Left lung (tissue), 10 donors: ENCODE measurements around the gene RALGAPB. TPM values are rescaled to one million over a fixed set of nuclear protein-coding genes. Genes with fewer than 3 reads are reported as not detected.

ENCODE experiments used
- ATAC-seq: fragments of 200-7000 bp; cut with Tn5 transposase; one replicate; pipeline ENCODE4 v1.9.1; 2020; ENCODE audit warnings: moderate library complexity
- DNase-seq, 4 donors: peaks; one replicate each; pipeline ENCODE4 v3.0.0-alpha.2; 2013 to 2020
- H3K27ac ChIP-seq, 2 donors: fragments of 200-600 bp; sonication (generic) in 1 of 2; one replicate each; pipeline versions ENCODE4 v1.5.0 to v1.8.0; 2020 to 2021
- H3K27me3 ChIP-seq, 2 donors: fragments of 200-600 bp; sonication (generic) in 1 of 2; one replicate each; pipeline versions ENCODE4 v1.5.0 to v1.8.0; 2020 to 2021
- H3K36me3 ChIP-seq, 2 donors: fragments of 200-600 bp; sonication (generic) in 1 of 2; one replicate each; pipeline versions ENCODE4 v1.5.0 to v1.8.0; 2020 to 2021
- H3K4me1 ChIP-seq, 2 donors: fragments of 200-600 bp; one replicate each; pipeline ENCODE4 v1.8.0; 2021
- H3K4me3 ChIP-seq, 2 donors: fragments of 200-600 bp; sonication (generic) in 1 of 2; one replicate each; pipeline versions ENCODE4 v1.5.0 to v1.8.0; 2020 to 2021; ENCODE audit warnings: mild to moderate bottlenecking in 1 of 2
- H3K9me3 ChIP-seq, 2 donors: fragments of 200-600 bp; sonication (generic) in 1 of 2; one replicate each; pipeline versions ENCODE4 v1.5.0 to v1.8.0; 2020 to 2021
- intact Hi-C, 2 donors: fragments of 100-400 bp; cut with DNase I; formaldehyde crosslinking; loops; one replicate each; pipeline versions ENCODE4 v1.11.2 to v1.14.2; 2022
- microRNA-seq, 2 donors: library from miRNA; unstranded; fragments of <30 nt; microRNA quantifications; one replicate each; pipeline ENCODE4, GENCODE V29; 2019
- polyA plus RNA-seq, 6 donors: library from polyadenylated mRNA; unstranded; fragments of 120-200 nt; gene quantifications; one replicate each; pipeline ENCODE4 v1.2.1, GENCODE V29; 2013; ENCODE audit not compliant: insufficient read length in 6 of 6
- total RNA-seq, 2 donors: library from RNA; stranded (reverse); fragmentation: NEBNext Ultra II Directional; extraction: Animal tissue kit (Norgen Biotek cat#: 25700); gene quantifications; one replicate each; pipeline ENCODE4 v1.2.1, GENCODE V29; 2021
- TF ChIP-seq, protein P1 (sequence below), 2 donors: fragments of 200-600 bp; sonication (generic) in 1 of 2; IDR thresholded peaks; one replicate each; pipeline versions ENCODE4 v1.5.0 to v1.8.0; 2021; ENCODE audit warnings: antibody characterized with exemption in 2 of 2
- donor health status: DM: no; HTN: yes; CAD: no.
- donor health status: DM: no; HTN: no; CAD: no.

Gene RALGAPB
- total and polyA plus RNA-seq, 8 donors, result 29.6 to 38.4 (median 35.8) TPM

DNA sequence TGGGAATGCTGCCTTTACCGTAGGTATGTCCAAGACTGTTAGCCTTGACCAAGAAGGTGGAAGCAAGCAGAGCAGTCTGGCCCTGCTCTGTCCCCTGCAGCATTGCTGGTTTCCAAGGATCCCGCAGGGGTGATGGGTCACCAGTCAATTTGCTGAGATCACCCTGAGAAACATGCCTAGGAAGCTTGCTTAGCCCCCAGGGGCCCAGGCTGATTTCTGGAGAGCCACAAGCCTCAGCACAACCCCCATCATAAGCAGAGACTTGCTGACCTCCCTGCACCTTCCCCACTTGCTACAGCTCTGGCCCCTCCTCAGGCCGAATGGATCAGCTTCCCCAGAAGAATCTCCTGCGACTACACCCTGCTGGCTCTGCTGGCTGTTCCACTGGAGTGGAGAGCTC lies 150.4 kb downstream of the RALGAPB start:
- H3K27ac ChIP-seq, result no peak overlapping the region
- peaks cover 0 to 30% of the 10 kb centered on the region in 2 donors for H3K27me3 ChIP-seq
- no peaks in the 10 kb centered on the region for H3K9me3 ChIP-seq
- intact Hi-C loops, result no loop called here
- no peak overlapping the region for H3K4me3 ChIP-seq
- no peak for ATAC-seq
- TF ChIP-seq, protein P1, sequence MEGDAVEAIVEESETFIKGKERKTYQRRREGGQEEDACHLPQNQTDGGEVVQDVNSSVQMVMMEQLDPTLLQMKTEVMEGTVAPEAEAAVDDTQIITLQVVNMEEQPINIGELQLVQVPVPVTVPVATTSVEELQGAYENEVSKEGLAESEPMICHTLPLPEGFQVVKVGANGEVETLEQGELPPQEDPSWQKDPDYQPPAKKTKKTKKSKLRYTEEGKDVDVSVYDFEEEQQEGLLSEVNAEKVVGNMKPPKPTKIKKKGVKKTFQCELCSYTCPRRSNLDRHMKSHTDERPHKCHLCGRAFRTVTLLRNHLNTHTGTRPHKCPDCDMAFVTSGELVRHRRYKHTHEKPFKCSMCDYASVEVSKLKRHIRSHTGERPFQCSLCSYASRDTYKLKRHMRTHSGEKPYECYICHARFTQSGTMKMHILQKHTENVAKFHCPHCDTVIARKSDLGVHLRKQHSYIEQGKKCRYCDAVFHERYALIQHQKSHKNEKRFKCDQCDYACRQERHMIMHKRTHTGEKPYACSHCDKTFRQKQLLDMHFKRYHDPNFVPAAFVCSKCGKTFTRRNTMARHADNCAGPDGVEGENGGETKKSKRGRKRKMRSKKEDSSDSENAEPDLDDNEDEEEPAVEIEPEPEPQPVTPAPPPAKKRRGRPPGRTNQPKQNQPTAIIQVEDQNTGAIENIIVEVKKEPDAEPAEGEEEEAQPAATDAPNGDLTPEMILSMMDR (IDR thresholded peaks at IDR 0.05), result no peak
- no peak for DNase-seq
- no peaks in the 10 kb centered on the region for H3K4me1 ChIP-seq
- no peaks in the 10 kb centered on the region for H3K36me3 ChIP-seq

DNA sequence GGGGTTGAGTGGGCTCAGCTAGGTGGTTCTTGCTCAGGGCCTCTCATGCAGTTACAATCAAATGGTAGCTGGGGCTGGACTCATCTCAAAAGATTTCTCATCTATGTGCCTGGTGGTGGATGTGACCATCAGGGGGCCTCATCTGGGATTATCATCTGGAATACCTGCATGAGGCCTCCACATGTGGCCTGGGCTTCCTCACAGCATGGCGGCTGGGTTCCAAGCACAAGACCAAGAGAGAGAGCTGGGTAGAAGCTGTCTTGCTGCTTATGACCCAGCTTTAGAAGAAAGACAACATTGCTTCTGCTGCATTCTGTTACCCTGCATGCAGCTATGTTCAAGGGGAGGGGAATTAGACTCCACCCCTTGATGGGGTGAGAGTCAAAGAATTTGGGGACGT lies 151.4 kb downstream of the RALGAPB start:
- Histone ChIP-seq H3K4me1 (no peaks in the 10 kb centered on the region), H3K27ac (no peak overlapping the region), H3K27me3 (peaks cover 0 to 22% of the 10 kb centered on the region in 2 donors), H3K36me3 (no peaks in the 10 kb centered on the region), H3K4me3 (no peak overlapping the region), H3K9me3 (no peaks in the 10 kb centered on the region)
- DNase-seq, result no peak
- TF ChIP-seq, protein P1 (IDR thresholded peaks at IDR 0.05), result no peak
- no peak for ATAC-seq
- intact Hi-C loops, result no loop called here

DNA sequence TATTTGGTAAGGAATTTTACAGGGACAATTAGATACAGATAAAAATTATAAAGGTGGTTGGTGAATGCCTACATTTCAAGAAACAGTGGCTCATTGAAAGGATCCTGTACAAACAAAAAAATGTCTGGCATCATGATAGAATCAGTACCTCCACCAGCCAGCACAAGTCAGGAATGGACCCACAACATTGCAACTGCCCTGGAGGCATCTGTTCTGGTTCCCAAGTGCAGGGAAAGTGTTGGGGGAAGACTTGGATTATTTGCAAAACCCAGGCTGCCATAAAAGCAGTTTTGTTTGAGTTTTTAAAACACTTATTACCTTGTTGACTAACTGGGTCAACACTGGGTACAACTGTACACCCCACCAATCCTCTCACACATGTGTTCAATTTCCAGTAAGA lies 153.3 kb downstream of the RALGAPB start:
- TF ChIP-seq, protein P1 (IDR thresholded peaks at IDR 0.05), result no peak
- H3K9me3 ChIP-seq, result no peaks in the 10 kb centered on the region

DNA sequence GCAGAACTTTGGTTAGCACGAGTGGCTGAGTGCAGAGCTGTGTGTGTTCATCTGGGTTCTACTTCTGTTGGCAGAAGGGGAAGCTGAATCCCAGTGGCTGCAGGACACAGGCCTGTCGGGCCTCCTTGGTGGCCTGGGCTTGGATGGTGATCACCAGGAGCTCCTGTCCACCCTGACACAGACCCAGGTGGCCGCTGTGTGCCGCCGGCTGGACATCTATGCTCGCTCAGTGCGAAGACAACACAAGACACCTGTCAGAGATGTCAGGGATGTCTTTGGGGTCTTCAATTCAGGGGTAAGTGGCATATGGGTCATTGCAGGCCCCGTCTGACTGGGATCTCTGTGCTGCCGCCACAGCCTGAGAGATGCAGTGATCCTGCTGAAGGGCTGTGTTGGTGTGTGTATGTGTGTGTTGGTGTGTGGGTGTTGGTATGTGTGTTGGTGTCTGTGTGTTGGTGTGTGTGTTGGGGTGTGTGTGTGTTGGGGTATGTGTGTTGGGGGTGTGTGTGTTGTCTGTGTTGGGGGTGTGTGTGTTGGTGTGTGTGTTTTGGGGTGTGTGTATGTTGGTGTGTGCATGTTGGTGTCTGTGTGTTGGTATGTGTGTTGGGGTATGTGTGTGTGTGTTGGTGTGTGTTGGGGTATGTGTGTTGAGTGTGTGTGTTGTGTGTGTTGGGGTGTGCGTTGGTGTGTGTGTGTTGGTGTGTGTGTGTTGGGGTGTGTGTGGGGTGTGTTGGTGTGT lies 154.4 kb downstream of the RALGAPB start:
- DNase-seq, result no peak
- Histone ChIP-seq H3K4me3 (no peak overlapping the region), H3K27ac (no peak overlapping the region), H3K9me3 (no peaks in the 10 kb centered on the region), H3K4me1 (no peaks in the 10 kb centered on the region), H3K36me3 (no peaks in the 10 kb centered on the region), H3K27me3 (peaks cover 0 to 5% of the 10 kb centered on the region in 2 donors)
- intact Hi-C loops, result no loop called here
- TF ChIP-seq, protein P1 (IDR thresholded peaks at IDR 0.05), result no peak
- no peak for ATAC-seq

More for the DNA sequence above, 153.3 kb downstream of the RALGAPB start:
- DNase-seq, result no peak
- Histone ChIP-seq H3K36me3 (no peaks in the 10 kb centered on the region), H3K27me3 (peaks cover 0 to 6% of the 10 kb centered on the region in 2 donors), H3K27ac (no peak overlapping the region), H3K4me1 (no peaks in the 10 kb centered on the region), H3K4me3 (no peak overlapping the region)
- ATAC-seq, result no peak
- intact Hi-C loops, result no loop called here

Small RNA genes within 50 kb of the gene (microRNA-seq; reads per million reads assigned to microRNA genes)
- 0 reads per million in 2 donors for gene MIR548O2

Other genes with a start within 250 kb of the RALGAPB start
- gene KIAA1755, start 212.1 kb upstream of the RALGAPB start, total RNA-seq, result 1 to 10 TPM; 2.6 TPM
- 1 to 10 TPM; 2.7 to 6.4 (median 4.0) TPM for gene KIAA1755, start 212.1 kb upstream of the RALGAPB start, polyA plus RNA-seq
- gene BPI, start 168.7 kb upstream of the RALGAPB start, total RNA-seq, result under 1 TPM; 0.35 to 0.47 TPM
- gene BPI, start 168.7 kb upstream of the RALGAPB start, polyA plus RNA-seq, result 1 to 10 TPM in 2 of 6 donors, under 1 TPM in 4; 0.63 to 3.2 (median 0.87) TPM
- gene LBP, start 126.4 kb upstream of the RALGAPB start, total RNA-seq, result 1 to 10 TPM in 1 of 2 donors, under 1 TPM in 1; 0.12 to 1.8 TPM
- gene LBP, start 126.4 kb upstream of the RALGAPB start, polyA plus RNA-seq, result not detected
- 10 to 100 TPM; 12.1 to 28.1 TPM for gene SNHG17, start 37.5 kb upstream of the RALGAPB start, total RNA-seq
- gene SNHG17, start 37.5 kb upstream of the RALGAPB start, polyA plus RNA-seq, result 10 to 100 TPM; 27.9 to 56.7 (median 33.8) TPM
- gene ADIG, start 108.4 kb downstream of the RALGAPB start, total RNA-seq, result not detected
- not detected for gene ADIG, start 108.4 kb downstream of the RALGAPB start, polyA plus RNA-seq
- under 1 TPM in 1 of 2 donors, not detected in 1; 0.44 TPM for gene ARHGAP40, start 129.0 kb downstream of the RALGAPB start, total RNA-seq
- gene ARHGAP40, start 129.0 kb downstream of the RALGAPB start, polyA plus RNA-seq, result under 1 TPM; 0.13 to 0.62 (median 0.40) TPM